Liver (tissue), 9 donors: ENCODE results near the gene PWWP2B. TPM values are rescaled to one million over a fixed set of nuclear protein-coding genes. Genes with fewer than 3 reads are reported as not detected.

Experiments
- DNase-seq: peaks from one replicate; pipeline ENCODE4 v3.0.0-alpha.2; 2017; ENCODE audit warnings: low spot score
- H3K27ac ChIP-seq, 2 donors: one replicate each; pipeline ENCODE4 v1.7.0; 2013; ENCODE audit warnings: inconsistent platforms in 2 of 2, low read length in 2 of 2, control low read depth in 1 of 2, low read depth in 1 of 2, mild to moderate bottlenecking in 1 of 2
- H3K27me3 ChIP-seq, 4 donors: one replicate each; pipeline versions ENCODE4 v1.6.1 to v1.7.0; 2013; ENCODE audit warnings: low read length in 3 of 4, inconsistent platforms in 1 of 4, mild to moderate bottlenecking in 1 of 4, moderate library complexity in 1 of 4; ENCODE audit not compliant: control insufficient read depth in 4 of 4, insufficient read depth in 4 of 4
- H3K36me3 ChIP-seq, 4 donors: one replicate each; pipeline versions ENCODE4 v1.6.1 to v1.7.0; 2013; ENCODE audit warnings: low read length in 3 of 4, mild to moderate bottlenecking in 3 of 4, low read depth in 1 of 4, moderate library complexity in 1 of 4; ENCODE audit not compliant: control insufficient read depth in 4 of 4, insufficient read depth in 3 of 4
- H3K4me1 ChIP-seq, 4 donors: one replicate each; pipeline versions ENCODE4 v1.6.1 to v1.7.0; 2013; ENCODE audit warnings: low read length in 3 of 4, mild to moderate bottlenecking in 3 of 4, moderate library complexity in 1 of 4; ENCODE audit not compliant: control insufficient read depth in 4 of 4, insufficient read depth in 4 of 4
- H3K4me3 ChIP-seq, 3 donors: one replicate each; pipeline versions ENCODE4 v1.6.1 to v1.7.0; 2013; ENCODE audit warnings: low read length in 3 of 3, control low read depth in 1 of 3, low read depth in 1 of 3, mild to moderate bottlenecking in 1 of 3
- H3K9ac ChIP-seq, 2 donors: one replicate each; pipeline ENCODE4 v1.7.0; 2013; ENCODE audit warnings: low read length in 2 of 2, mild to moderate bottlenecking in 2 of 2, moderate library complexity in 2 of 2, control low read depth in 1 of 2, low read depth in 1 of 2
- H3K9me3 ChIP-seq, 4 donors: one replicate each; pipeline versions ENCODE4 v1.6.1 to v1.7.0; 2013; ENCODE audit warnings: low read length in 3 of 4; ENCODE audit not compliant: control insufficient read depth in 4 of 4
- EGR1 ChIP-seq, 2 donors: IDR thresholded peaks; 2 replicates each; pipeline ENCODE4 v1.6.1; 2016 to 2018; ENCODE audit warnings: antibody characterized with exemption in 2 of 2, low read depth in 2 of 2
- FOXA1 ChIP-seq: IDR thresholded peaks from 2 replicates; pipeline ENCODE4 v1.6.1; 2016; ENCODE audit warnings: antibody characterized with exemption
- FOXA2 ChIP-seq: IDR thresholded peaks from 2 replicates; pipeline ENCODE4 v1.6.1; 2016; ENCODE audit warnings: antibody characterized with exemption
- GABPA ChIP-seq, 2 donors: IDR thresholded peaks in 1 of 2; conservative IDR thresholded peaks in 1 of 2; 2 replicates each; pipeline ENCODE4 v1.6.1; 2016; ENCODE audit warnings: antibody characterized with exemption in 2 of 2, mild to moderate bottlenecking in 1 of 2, moderate library complexity in 1 of 2
- HNF4A ChIP-seq, 2 donors: conservative IDR thresholded peaks; 2 replicates each; pipeline ENCODE4 v1.6.1; 2016; ENCODE audit warnings: antibody characterized with exemption in 2 of 2, mild to moderate bottlenecking in 2 of 2
- HNF4G ChIP-seq: IDR thresholded peaks from 2 replicates; pipeline ENCODE4 v1.6.1; 2016; ENCODE audit warnings: antibody characterized with exemption
- JUND ChIP-seq, 2 donors: IDR thresholded peaks; 2 replicates each; pipeline ENCODE4 v1.6.1; 2016; ENCODE audit warnings: antibody characterized with exemption in 2 of 2
- NR2F2 ChIP-seq: IDR thresholded peaks from 2 replicates; pipeline ENCODE4 v1.6.1; 2016; ENCODE audit warnings: antibody characterized with exemption
- RXRA ChIP-seq, 2 donors: IDR thresholded peaks; 2 replicates each; pipeline ENCODE4 v1.6.1; 2017 to 2018; ENCODE audit warnings: antibody characterized with exemption in 2 of 2, mild to moderate bottlenecking in 1 of 2
- SP1 ChIP-seq: IDR thresholded peaks from 2 replicates; pipeline ENCODE4 v1.6.1; 2018; ENCODE audit warnings: antibody characterized with exemption, mild to moderate bottlenecking
- TAF1 ChIP-seq: conservative IDR thresholded peaks from 2 replicates; pipeline ENCODE4 v1.6.1; 2016; ENCODE audit warnings: antibody characterized with exemption, mild to moderate bottlenecking
- ZBTB33 ChIP-seq: IDR thresholded peaks from 2 replicates; pipeline ENCODE4 v1.6.1; 2016; ENCODE audit warnings: antibody characterized with exemption
- WGBS: extraction: QIAGEN DNeasy Blood & Tissue Kit; methylation state at CpG from one replicate; pipeline ENCODE4 v1.1.7; 2013; 5-methylcytosine and 5-hydroxymethylcytosine counted together
- polyA plus RNA-seq, 2 donors: library from polyadenylated mRNA; stranded (reverse) in 1 of 2; unstranded in 1 of 2; fragments of 200-250 nt in 1 of 2; fragments of >200 nt in 1 of 2; fragmentation: Nextera tagmentation in 1 of 2; extraction: Ambion mirVana in 1 of 2; gene quantifications; one replicate each; pipeline versions ENCODE4 v1.2.1 to v1.2.3, GENCODE V29; 2013 to 2015
- total RNA-seq, 2 donors: library from RNA; depleted of rRNA; stranded (reverse); fragments of >200 nt; gene quantifications; one replicate each; pipeline ENCODE4 v1.2.3, GENCODE V29; 2014
- TF ChIP-seq, protein P1 (sequence below): IDR thresholded peaks from 2 replicates; pipeline ENCODE4 v1.6.1; 2016; ENCODE audit warnings: antibody characterized with exemption
- TF ChIP-seq, protein P2 (sequence below): fragments of 150-350 bp; IDR thresholded peaks from 2 replicates; pipeline ENCODE4 v1.5.1; 2017; ENCODE audit warnings: improper control_type of control experiment, low read depth, low read length; ENCODE audit not compliant: missing input control
- TF ChIP-seq, protein P3 (sequence below): IDR thresholded peaks from 2 replicates; pipeline ENCODE4 v1.6.1; 2016; ENCODE audit warnings: antibody characterized with exemption, mild to moderate bottlenecking
- donor health status: healthy.
- donor health status: healthy.
- donor health status: healthy.
- donor health status: healthy.
- donor health status: healthy.

Gene PWWP2B
- total and polyA plus RNA-seq, 4 donors, result 0.75 to 4.2 (median 3.6) TPM

GRCh38 chr10:132422903-132423825 is 26.2 kb downstream of the PWWP2B start (continued):
- TF ChIP-seq RXRA (IDR thresholded peaks at IDR 0.05) (no peak), GABPA (IDR thresholded peaks at IDR 0.05 in 1 of 2, conservative IDR thresholded peaks at IDR 0.05 in 1 of 2) (no peak), EGR1 (IDR thresholded peaks at IDR 0.05; ENCODE audit: low read depth in 2 of 2) (no peak), NR2F2 (no peak), JUND (IDR thresholded peaks at IDR 0.05) (no peak)
- TF ChIP-seq, protein P1, sequence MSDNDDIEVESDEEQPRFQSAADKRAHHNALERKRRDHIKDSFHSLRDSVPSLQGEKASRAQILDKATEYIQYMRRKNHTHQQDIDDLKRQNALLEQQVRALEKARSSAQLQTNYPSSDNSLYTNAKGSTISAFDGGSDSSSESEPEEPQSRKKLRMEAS, result no peak

- H3K9ac ChIP-seq, result no peak overlapping the region
- no peak for DNase-seq
- no peak overlapping the region for H3K4me3 ChIP-seq
- 93% methylated on average over 21 of the region's 21 CpGs for WGBS
- H3K4me1 ChIP-seq, result peaks cover 0 to 11% (median 6%) of the 10 kb centered on the region in 4 donors
- no peaks in the 10 kb centered on the region for H3K27me3 ChIP-seq
- no peak for TF ChIP-seq FOXA2
- no peak for TF ChIP-seq GABPA (IDR thresholded peaks at IDR 0.05 in 1 of 2, conservative IDR thresholded peaks at IDR 0.05 in 1 of 2)
- TF ChIP-seq, protein P2, sequence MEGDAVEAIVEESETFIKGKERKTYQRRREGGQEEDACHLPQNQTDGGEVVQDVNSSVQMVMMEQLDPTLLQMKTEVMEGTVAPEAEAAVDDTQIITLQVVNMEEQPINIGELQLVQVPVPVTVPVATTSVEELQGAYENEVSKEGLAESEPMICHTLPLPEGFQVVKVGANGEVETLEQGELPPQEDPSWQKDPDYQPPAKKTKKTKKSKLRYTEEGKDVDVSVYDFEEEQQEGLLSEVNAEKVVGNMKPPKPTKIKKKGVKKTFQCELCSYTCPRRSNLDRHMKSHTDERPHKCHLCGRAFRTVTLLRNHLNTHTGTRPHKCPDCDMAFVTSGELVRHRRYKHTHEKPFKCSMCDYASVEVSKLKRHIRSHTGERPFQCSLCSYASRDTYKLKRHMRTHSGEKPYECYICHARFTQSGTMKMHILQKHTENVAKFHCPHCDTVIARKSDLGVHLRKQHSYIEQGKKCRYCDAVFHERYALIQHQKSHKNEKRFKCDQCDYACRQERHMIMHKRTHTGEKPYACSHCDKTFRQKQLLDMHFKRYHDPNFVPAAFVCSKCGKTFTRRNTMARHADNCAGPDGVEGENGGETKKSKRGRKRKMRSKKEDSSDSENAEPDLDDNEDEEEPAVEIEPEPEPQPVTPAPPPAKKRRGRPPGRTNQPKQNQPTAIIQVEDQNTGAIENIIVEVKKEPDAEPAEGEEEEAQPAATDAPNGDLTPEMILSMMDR, result no peak
- TF ChIP-seq RXRA (IDR thresholded peaks at IDR 0.05), result no peak
- TF ChIP-seq HNF4G, result no peak
- no peak for TF ChIP-seq NR2F2
- TF ChIP-seq ZBTB33, result no peak
- no peak for TF ChIP-seq TAF1
- TF ChIP-seq, protein P1, result no peak
- TF ChIP-seq, protein P3, sequence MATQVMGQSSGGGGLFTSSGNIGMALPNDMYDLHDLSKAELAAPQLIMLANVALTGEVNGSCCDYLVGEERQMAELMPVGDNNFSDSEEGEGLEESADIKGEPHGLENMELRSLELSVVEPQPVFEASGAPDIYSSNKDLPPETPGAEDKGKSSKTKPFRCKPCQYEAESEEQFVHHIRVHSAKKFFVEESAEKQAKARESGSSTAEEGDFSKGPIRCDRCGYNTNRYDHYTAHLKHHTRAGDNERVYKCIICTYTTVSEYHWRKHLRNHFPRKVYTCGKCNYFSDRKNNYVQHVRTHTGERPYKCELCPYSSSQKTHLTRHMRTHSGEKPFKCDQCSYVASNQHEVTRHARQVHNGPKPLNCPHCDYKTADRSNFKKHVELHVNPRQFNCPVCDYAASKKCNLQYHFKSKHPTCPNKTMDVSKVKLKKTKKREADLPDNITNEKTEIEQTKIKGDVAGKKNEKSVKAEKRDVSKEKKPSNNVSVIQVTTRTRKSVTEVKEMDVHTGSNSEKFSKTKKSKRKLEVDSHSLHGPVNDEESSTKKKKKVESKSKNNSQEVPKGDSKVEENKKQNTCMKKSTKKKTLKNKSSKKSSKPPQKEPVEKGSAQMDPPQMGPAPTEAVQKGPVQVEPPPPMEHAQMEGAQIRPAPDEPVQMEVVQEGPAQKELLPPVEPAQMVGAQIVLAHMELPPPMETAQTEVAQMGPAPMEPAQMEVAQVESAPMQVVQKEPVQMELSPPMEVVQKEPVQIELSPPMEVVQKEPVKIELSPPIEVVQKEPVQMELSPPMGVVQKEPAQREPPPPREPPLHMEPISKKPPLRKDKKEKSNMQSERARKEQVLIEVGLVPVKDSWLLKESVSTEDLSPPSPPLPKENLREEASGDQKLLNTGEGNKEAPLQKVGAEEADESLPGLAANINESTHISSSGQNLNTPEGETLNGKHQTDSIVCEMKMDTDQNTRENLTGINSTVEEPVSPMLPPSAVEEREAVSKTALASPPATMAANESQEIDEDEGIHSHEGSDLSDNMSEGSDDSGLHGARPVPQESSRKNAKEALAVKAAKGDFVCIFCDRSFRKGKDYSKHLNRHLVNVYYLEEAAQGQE, result no peak
- no peak for TF ChIP-seq JUND (IDR thresholded peaks at IDR 0.05)
- TF ChIP-seq HNF4A (conservative IDR thresholded peaks at IDR 0.05), result no peak
- no peak for TF ChIP-seq FOXA1
- no peak for TF ChIP-seq SP1
- TF ChIP-seq EGR1 (IDR thresholded peaks at IDR 0.05; ENCODE audit: low read depth in 2 of 2), result no peak
- H3K27ac ChIP-seq, result no peak overlapping the region
- no peaks in the 10 kb centered on the region for H3K36me3 ChIP-seq
- no peaks in the 10 kb centered on the region for H3K9me3 ChIP-seq
These were observed 27.2 kb downstream of the PWWP2B start for GRCh38 chr10:132423966-132424861.
